Omental fat pad (tissue), 4 donors: ENCODE measurements around the gene SLC6A16. TPM values are rescaled to one million over a fixed set of nuclear protein-coding genes. Genes with fewer than 3 reads are reported as not detected.
"Not testable (repeated sequence)": the region's sequence is repeated elsewhere in the genome, so short reads cannot be mapped to it uniquely, and the experiment has no call there.

Source experiments
- ATAC-seq: fragments of 150-250 bp; one replicate; pipeline ENCODE4 v1.9.1; 2016; ENCODE audit warnings: mild to moderate bottlenecking, moderate library complexity; ENCODE audit not compliant: low FRiP score
- DNase-seq: peaks from one replicate; pipeline ENCODE4 v3.0.0-alpha.2; 2019; ENCODE audit warnings: low spot score
- CTCF ChIP-seq, 3 donors: fragments of 450-650 bp; IDR thresholded peaks; one replicate each; pipeline ENCODE4 v1.5.1; 2016 to 2017; ENCODE audit warnings: antibody characterized with exemption in 3 of 3, mild to moderate bottlenecking in 3 of 3, moderate library complexity in 2 of 3
- total RNA-seq, 4 donors: library from RNA; depleted of rRNA; stranded (reverse); fragments of >200 nt; gene quantifications; one replicate each; pipeline ENCODE4 v1.1.0, GENCODE V29; 2016

Gene SLC6A16
- total RNA-seq, 4 donors from 2014 or later: 1.0 to 5.7 (median 1.4) TPM

- DNase-seq (no peak), ATAC-seq (no peak)
- TF ChIP-seq CTCF (IDR thresholded peaks at IDR 0.05): no peak
These were observed 27.6 kb downstream of the SLC6A16 start for GRCh38 chr19:49297403-49297802.

- TF ChIP-seq CTCF (IDR thresholded peaks at IDR 0.05): no peak
- DNase-seq (no peak), ATAC-seq (no peak)
These were observed 29.6 kb downstream of the SLC6A16 start for GRCh38 chr19:49295208-49295880.

- ATAC-seq: no peak
- DNase-seq: no peak
- TF ChIP-seq CTCF (IDR thresholded peaks at IDR 0.05): no peak
These were observed 30.6 kb downstream of the SLC6A16 start for GRCh38 chr19:49294401-49294800.

GRCh38 chr19:49290517-49290916, 34.5 kb downstream of the SLC6A16 start:
- DNase-seq: no peak
- no peak for TF ChIP-seq CTCF (IDR thresholded peaks at IDR 0.05)
- no peak for ATAC-seq

- not testable (repeated sequence) for DNase-seq, ATAC-seq
These were observed 35.7 kb downstream of the SLC6A16 start for GRCh38 chr19:49289286-49289685.

- not testable (repeated sequence) for ATAC-seq
These were observed 36.8 kb downstream of the SLC6A16 start for GRCh38 chr19:49288205-49288604.

GRCh38 chr19:49287141-49287770, 37.7 kb downstream of the SLC6A16 start:
- ATAC-seq: no peak
- no peak for TF ChIP-seq CTCF (IDR thresholded peaks at IDR 0.05)
- DNase-seq: no peak

More at GRCh38 chr19:49288205-49288604, 36.8 kb downstream of the SLC6A16 start:
- not testable (repeated sequence) for DNase-seq

- ATAC-seq (no peak), DNase-seq (no peak)
- no peak for TF ChIP-seq CTCF (IDR thresholded peaks at IDR 0.05)
These were observed 42.8 kb downstream of the SLC6A16 start for GRCh38 chr19:49282184-49282583.
